NCI-H1436 treated with DMSO at 0.1 percent for 48 hours (cell line): ENCODE results near the gene ATP8B3.

Experiments
- DNase-seq: peaks from one replicate; lab custom pipeline; 2025; lab: John Stamatoyannopoulos, UW

Gene ATP8B3

GRCh38 chr19:1811942-1812425 lies at the start of gene ATP8B3:
Gene ATP8B3, minus strand, starts transcription at chr19:1812276. Its CDS starts 540 bp downstream, at chr19:1811736.
- no peak for DNase-seq

GRCh38 chr19:1861599-1862031 lies 49.5 kb upstream of the ATP8B3 start:
- DNase-seq: no peak

GRCh38 chr19:1860821-1861598 lies 48.9 kb upstream of the ATP8B3 start:
- DNase-seq: no peak

GRCh38 chr19:1860042-1860775 lies 48.1 kb upstream of the ATP8B3 start:
- DNase-seq: no peak

GRCh38 chr19:1859331-1859781 lies 47.3 kb upstream of the ATP8B3 start:
- DNase-seq: no peak

- DNase-seq: no peak
Observed at GRCh38 chr19:1858412-1859081, 46.5 kb upstream of the ATP8B3 start.

GRCh38 chr19:1857648-1858326 lies 45.7 kb upstream of the ATP8B3 start:
- no peak for DNase-seq

GRCh38 chr19:1856698-1857603 lies 44.9 kb upstream of the ATP8B3 start:
- no peak for DNase-seq

- DNase-seq: no peak
Observed at GRCh38 chr19:1856345-1856697, 44.2 kb upstream of the ATP8B3 start.

- DNase-seq: no peak
Observed at GRCh38 chr19:1855828-1856255, 43.8 kb upstream of the ATP8B3 start.

- no peak for DNase-seq
Observed at GRCh38 chr19:1855040-1855827, 43.2 kb upstream of the ATP8B3 start.

GRCh38 chr19:1854542-1855039 lies 42.5 kb upstream of the ATP8B3 start:
- DNase-seq: no peak

GRCh38 chr19:1854039-1854541 lies 42.0 kb upstream of the ATP8B3 start:
- DNase-seq: no peak

GRCh38 chr19:1853295-1854038 lies 41.4 kb upstream of the ATP8B3 start:
- DNase-seq: no peak

GRCh38 chr19:1852581-1853128 lies 40.6 kb upstream of the ATP8B3 start:
- no peak for DNase-seq

- DNase-seq: no peak
Observed at GRCh38 chr19:1851654-1852580, 39.8 kb upstream of the ATP8B3 start.
